Stimulated activated CD8-positive, alpha-beta memory T cell treated with anti-CD3 and anti-CD28 coated beads, Interleukin-4, amount 100 ng/mL, for 1 hour (primary cell): ENCODE results near the gene FAM216B.
"Not testable (repeated sequence)": the region's sequence is repeated elsewhere in the genome, so short reads cannot be mapped to it uniquely, and the experiment has no call there.

Experiments used
- DNase-seq, 2 donors: peaks; one replicate each; pipeline ENCODE4 v3.0.0-alpha.2; 2020; ENCODE audit warnings: low read depth in 2 of 2, low spot score in 1 of 2

The FAM216B gene

GRCh38 chr13:42780044-42780443 lies 1.3 kb upstream of the FAM216B start:
- DNase-seq = no peak

GRCh38 chr13:42786715-42787114 lies 5.3 kb downstream of the FAM216B start:
- no peak for DNase-seq

DNA sequence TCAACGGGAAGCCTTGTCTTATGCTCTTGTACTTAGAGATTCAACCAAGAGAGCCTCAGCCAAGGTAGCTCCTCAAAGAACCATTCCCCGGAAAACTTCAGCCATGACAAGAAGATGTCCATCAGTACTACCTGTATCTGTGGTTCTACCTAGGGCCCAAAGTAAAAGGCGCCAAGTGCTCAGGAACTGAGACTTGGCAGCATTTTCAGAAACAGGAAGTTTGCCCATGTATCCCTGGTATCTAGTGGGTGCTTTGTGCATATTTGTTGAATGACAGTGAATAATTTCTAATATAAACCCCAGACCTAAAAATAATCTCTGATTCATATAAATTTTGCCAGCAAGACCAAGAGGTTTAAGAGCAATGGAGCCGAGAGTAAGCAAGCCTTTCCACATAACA lies 7.2 kb downstream of the FAM216B start:
- no peak for DNase-seq

GRCh38 chr13:42792154-42792553 lies 10.8 kb downstream of the FAM216B start:
- DNase-seq = no peak

GRCh38 chr13:42794577-42795275 lies 13.3 kb downstream of the FAM216B start:
- DNase-seq = no peak

- no peak for DNase-seq
Observed at GRCh38 chr13:42795666-42796065, 14.3 kb downstream of the FAM216B start.

- DNase-seq = no peak
Observed at GRCh38 chr13:42796747-42797356, 15.5 kb downstream of the FAM216B start.

- DNase-seq = no peak
Observed at GRCh38 chr13:42798118-42798517, 16.7 kb downstream of the FAM216B start.

DNA sequence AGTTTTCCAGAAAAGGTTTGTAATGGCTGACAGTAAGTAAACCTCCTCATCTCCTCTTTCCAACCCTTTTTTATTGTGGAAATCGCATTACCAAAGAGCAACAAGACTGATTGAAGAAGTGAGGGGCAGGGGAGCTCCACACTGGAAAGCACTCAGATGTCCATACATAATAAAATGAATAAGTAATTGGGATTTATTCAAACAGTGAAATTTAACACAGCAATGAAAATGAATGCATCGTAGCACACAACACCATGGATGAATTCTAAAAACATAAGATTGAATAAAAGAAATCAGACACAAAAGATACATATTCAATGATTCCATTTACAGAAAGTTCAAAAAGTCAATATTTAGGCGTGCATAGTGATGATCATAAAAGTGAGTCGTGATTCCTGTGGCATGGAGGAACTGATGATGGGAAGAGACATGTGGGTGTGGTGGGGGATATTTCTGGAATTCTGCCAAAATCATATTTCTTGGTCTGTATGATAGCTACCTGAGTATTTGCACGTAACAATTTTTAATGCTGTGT lies 18.8 kb downstream of the FAM216B start:
- no peak for DNase-seq

DNA sequence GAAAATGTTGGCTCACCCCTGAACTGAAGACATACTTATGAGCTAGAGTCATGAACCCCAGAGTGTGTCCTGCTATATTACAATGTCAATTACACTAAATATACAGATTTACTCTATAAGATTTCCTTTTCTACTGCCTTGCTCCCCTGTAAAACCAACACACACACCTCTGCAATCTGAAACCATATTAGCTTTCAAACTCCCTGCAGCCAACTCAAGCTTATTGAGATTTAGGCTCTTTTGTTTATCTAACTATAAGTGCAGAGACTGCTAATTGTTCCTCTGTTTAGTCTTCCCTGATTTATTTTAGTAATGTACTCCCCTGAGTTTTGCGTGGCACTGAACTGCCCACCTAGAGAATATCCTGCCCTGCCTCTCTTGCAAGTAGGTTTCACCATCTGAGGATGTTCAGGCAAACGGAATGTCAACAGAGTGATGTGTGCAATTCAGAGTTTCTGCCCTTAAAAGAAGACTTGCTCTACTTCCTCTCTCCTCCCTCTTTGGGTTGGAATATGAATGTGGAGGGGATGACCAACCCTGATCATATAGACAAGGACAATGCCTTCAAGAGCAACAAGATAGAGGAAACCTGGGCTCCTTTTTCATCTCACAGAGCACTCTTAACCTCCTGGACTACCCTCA lies 22.3 kb downstream of the FAM216B start:
- DNase-seq = no peak

- DNase-seq = no peak
Observed at GRCh38 chr13:42804244-42804874, 23.0 kb downstream of the FAM216B start.

GRCh38 chr13:42807241-42807640 lies 25.9 kb downstream of the FAM216B start:
- DNase-seq = no peak

DNA sequence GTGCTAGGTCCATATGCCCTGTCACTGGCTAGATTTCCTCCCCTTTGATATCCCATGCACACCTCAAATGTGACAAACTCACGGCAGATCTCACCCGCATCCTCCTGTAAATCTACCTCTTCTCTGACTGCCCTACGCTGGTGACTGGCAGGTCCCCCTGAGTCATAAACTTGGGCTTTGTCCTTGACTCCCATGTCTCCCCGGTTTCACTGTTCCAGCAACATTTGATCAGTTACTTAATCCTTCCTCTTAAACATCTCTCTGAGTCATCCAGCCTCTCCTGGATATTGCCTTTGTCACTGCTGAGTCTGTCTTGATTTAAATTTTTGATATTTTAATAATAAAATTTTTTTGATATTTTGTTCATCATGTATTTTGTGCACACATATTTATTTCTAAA lies 26.5 kb downstream of the FAM216B start:
- no peak for DNase-seq

GRCh38 chr13:42808341-42808940 lies 27.1 kb downstream of the FAM216B start:
- DNase-seq = no peak

DNA sequence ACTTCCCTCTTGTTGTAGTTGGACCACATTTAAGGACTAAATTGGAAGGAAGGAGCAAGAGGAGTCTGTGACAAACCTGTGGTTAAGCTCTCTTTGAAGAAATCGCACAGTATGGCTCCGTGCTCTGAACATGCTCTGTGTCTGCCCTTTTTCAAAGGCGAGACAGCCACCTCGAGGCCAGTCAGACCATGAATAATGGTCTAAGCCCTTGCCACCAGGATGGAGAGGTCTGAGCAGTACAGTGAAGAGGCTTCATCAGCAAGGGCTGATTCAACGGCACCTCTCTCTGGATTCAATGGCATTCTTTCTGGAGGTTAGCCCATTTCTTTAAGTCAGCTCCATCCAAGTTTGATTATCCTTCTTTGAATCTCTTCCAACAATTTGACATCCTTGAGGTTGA lies 30.9 kb downstream of the FAM216B start:
- DNase-seq = no peak

DNA sequence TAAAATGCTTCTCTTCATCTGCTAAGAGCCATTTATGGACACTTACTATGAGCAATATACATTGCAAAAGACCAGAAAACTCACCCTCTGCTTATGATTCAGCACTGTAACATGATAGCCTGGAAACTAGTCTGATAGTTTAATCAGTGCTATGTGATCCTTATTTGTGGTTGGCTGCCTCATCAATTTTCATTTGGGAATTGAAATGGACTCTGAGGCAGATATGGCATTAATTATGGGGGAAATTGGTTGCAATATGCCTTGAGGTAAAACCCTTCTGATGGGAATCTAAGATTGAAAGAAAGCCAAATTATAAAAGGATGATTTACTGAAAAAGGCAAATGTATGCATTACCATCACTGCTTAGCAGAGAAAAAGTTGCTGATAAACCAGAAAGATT lies 33.5 kb downstream of the FAM216B start:
- DNase-seq = no peak

GRCh38 chr13:42815681-42816080 lies 34.3 kb downstream of the FAM216B start:
- DNase-seq = no peak

- no peak for DNase-seq
Observed at GRCh38 chr13:42816538-42816937, 35.2 kb downstream of the FAM216B start.

- not testable (repeated sequence) for DNase-seq
Observed at GRCh38 chr13:42819687-42820086, 38.3 kb downstream of the FAM216B start.

DNA sequence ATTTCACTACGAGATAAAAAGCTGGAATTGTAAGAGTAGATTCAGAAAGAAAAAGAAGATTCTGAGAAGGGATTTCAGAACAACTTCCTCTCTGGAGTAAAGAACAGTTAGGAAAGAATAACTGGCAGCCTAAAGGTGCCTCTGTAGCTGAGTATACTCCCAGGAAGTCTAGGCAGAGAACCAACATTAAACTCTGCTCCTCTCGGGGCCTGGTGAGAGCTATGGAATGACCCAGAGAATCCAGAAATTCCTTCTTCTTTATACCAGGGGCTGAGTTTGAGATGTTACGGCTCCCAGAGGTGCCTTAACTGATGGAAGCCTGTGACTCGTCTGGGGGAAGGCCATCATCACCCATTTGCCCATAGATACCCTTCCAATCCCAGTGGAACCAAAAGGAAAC lies 39.1 kb downstream of the FAM216B start:
- no peak for DNase-seq

DNA sequence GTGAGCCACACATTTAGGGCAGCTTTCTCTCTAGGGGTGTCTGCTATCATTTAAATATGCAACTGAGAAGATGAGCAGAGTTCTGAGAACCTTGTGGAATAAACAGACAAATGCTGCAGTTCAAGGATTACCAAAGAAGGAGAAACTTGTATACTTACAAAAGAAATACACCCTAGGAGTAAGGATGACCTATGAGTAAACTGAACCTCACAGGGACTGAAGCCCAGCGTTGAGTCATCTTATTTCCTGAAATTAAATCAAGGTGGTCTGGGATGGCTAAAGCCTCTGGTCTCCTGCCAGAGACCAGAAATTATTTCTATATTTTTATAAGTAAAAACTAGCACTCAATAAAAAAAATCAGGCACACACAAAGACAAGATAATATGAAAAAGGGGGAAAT lies 40.1 kb downstream of the FAM216B start:
- no peak for DNase-seq
